ENCODE data around the gene SLC51B. TPM values are rescaled to one million over a fixed set of nuclear protein-coding genes. Genes with fewer than 3 reads are reported as not detected.

SLC51B gene
- total and polyA plus RNA-seq, 9 of the 15 experiments (the other 6 are each of a cell fraction or from before 2014, with no cell fraction given): not detected

GRCh38 chr15:65058394-65059368 lies 13.5 kb downstream of the SLC51B start:
- intact Hi-C loops (cut with micrococcal nuclease): no loop called here
- DNase-seq (ENCODE audit: extremely low read depth in 1 of 4, low spot score in 3 of 4): no peak
- in situ Hi-C loops (cut with MboI): loop anchor here (10.0 kb wide), 2 partner anchors 236 to 326 kb away; partner anchors contain the start of gene RNU5A-1
- POLR2A ChIA-PET: interaction anchor here (1.0 kb wide), 1 partner anchor 246 kb away, joined by 4 read pairs; the partner anchor contains the start of gene RNU5B-1
- H4K20me1 ChIP-seq (replicated peaks; ENCODE audit: control insufficient read depth, insufficient read depth, low read length): no peaks in the 10 kb centered on the region; the same call in none of the 2 replicates
- H3K79me2 ChIP-seq (ENCODE audit: control insufficient read depth, insufficient read depth, low read length): no peaks in the 10 kb centered on the region
- CTCF ChIA-PET (ENCODE audit: low intra/inter-chr PET ratio): no interaction called here
- no peak overlapping the region for H3K4me2 ChIP-seq (ENCODE audit: insufficient read depth, low read length)
- H3K9me3 ChIP-seq (replicated peaks; ENCODE audit: control insufficient read depth, insufficient read depth, low read depth, low read length): no peaks in the 10 kb centered on the region
- no peak overlapping the region for H2AFZ ChIP-seq (ENCODE audit: low read depth, low read length)
- no peak overlapping the region for H3K4me3 ChIP-seq
- WGBS (ENCODE audit: insufficient coverage, low coverage, missing lambda C conversion rate): 5% methylated on average over 16 of the region's 16 CpGs
- TF ChIP-seq MXI1 (IDR thresholded peaks at IDR 0.05; ENCODE audit: low read depth, low read length) (no peak), TCF15 (CRISPR knock-in tag; IDR thresholded peaks at IDR 0.05) (no peak)
- no peaks in the 10 kb centered on the region for H3K36me3 ChIP-seq (ENCODE audit: control insufficient read depth, insufficient read depth, low read length)
- H3K27ac ChIP-seq (ENCODE audit: extremely low read depth, low read depth, low read length): no peak overlapping the region
- no peak overlapping the region for H3K9ac ChIP-seq (ENCODE audit: insufficient read depth in 1 of 2, low read depth in 2 of 2, low read length in 2 of 2)
- BruUV-seq (replicated peaks): no TSS peak
- no peak for FAIRE-seq
- H3K27me3 ChIP-seq (ENCODE audit: control insufficient read depth in 2 of 2, insufficient read depth in 2 of 2, low read length in 2 of 2): peaks cover 13 to 43% of the 10 kb centered on the region in 2 experiments; a peak in 4 of 5 replicates
- no peaks in the 10 kb centered on the region for H3K9me1 ChIP-seq (ENCODE audit: control insufficient read depth, insufficient read depth, low read length)
- ATAC-seq: no peak
- peaks cover 0 to 6% of the 10 kb centered on the region in 2 experiments; a peak in 1 of 5 replicates for H3K4me1 ChIP-seq (replicated peaks in 1 of 2; ENCODE audit: control insufficient read depth in 2 of 2, insufficient read depth in 2 of 2, low read length in 2 of 2)

GRCh38 chr15:65059369-65059750 lies 14.2 kb downstream of the SLC51B start:
- CTCF ChIA-PET (ENCODE audit: low intra/inter-chr PET ratio): no interaction called here
- in situ Hi-C loops (cut with MboI) (loop anchor here (10.0 kb wide), 2 partner anchors 235 to 325 kb away; partner anchors contain the start of gene RNU5A-1), intact Hi-C loops (cut with micrococcal nuclease) (no loop called here)
- POLR2A ChIA-PET: interaction anchor here (1.0 kb wide), 1 partner anchor 245 kb away, joined by 4 read pairs; the partner anchor contains the start of gene RNU5B-1
- Histone ChIP-seq H3K79me2 (ENCODE audit: control insufficient read depth, insufficient read depth, low read length) (no peaks in the 10 kb centered on the region), H3K4me3 (no peak overlapping the region), H4K20me1 (replicated peaks; ENCODE audit: control insufficient read depth, insufficient read depth, low read length) (no peaks in the 10 kb centered on the region; the same call in none of the 2 replicates), H3K9ac (ENCODE audit: insufficient read depth in 1 of 2, low read depth in 2 of 2, low read length in 2 of 2) (no peak overlapping the region), H3K9me3 (replicated peaks; ENCODE audit: control insufficient read depth, insufficient read depth, low read depth, low read length) (no peaks in the 10 kb centered on the region), H3K36me3 (ENCODE audit: control insufficient read depth, insufficient read depth, low read length) (no peaks in the 10 kb centered on the region), H3K27ac (ENCODE audit: extremely low read depth, low read depth, low read length) (no peak overlapping the region), H3K4me1 (replicated peaks in 1 of 2; ENCODE audit: control insufficient read depth in 2 of 2, insufficient read depth in 2 of 2, low read length in 2 of 2) (peaks cover 0 to 6% of the 10 kb centered on the region in 2 experiments; a peak in 1 of 5 replicates), H2AFZ (ENCODE audit: low read depth, low read length) (no peak overlapping the region), H3K4me2 (ENCODE audit: insufficient read depth, low read length) (no peak overlapping the region), H3K27me3 (ENCODE audit: control insufficient read depth in 2 of 2, insufficient read depth in 2 of 2, low read length in 2 of 2) (peaks cover 17 to 44% of the 10 kb centered on the region in 2 experiments), H3K9me1 (ENCODE audit: control insufficient read depth, insufficient read depth, low read length) (no peaks in the 10 kb centered on the region)
- ATAC-seq (no peak), FAIRE-seq (no peak), DNase-seq (ENCODE audit: extremely low read depth in 1 of 4, low spot score in 3 of 4) (no peak)
- TF ChIP-seq ZNF41 (CRISPR knock-in tag; conservative IDR thresholded peaks at IDR 0.05) (no peak), ZNF639 (CRISPR knock-in tag; conservative IDR thresholded peaks at IDR 0.05 in 1 of 2, IDR thresholded peaks at IDR 0.05 in 1 of 2) (no peak)
- no TSS peak for BruUV-seq (replicated peaks)
- WGBS (ENCODE audit: insufficient coverage, low coverage, missing lambda C conversion rate): 3% methylated on average over 3 of the region's 3 CpGs
